ENCODE results near the gene COG3.

COG3 gene

DNA sequence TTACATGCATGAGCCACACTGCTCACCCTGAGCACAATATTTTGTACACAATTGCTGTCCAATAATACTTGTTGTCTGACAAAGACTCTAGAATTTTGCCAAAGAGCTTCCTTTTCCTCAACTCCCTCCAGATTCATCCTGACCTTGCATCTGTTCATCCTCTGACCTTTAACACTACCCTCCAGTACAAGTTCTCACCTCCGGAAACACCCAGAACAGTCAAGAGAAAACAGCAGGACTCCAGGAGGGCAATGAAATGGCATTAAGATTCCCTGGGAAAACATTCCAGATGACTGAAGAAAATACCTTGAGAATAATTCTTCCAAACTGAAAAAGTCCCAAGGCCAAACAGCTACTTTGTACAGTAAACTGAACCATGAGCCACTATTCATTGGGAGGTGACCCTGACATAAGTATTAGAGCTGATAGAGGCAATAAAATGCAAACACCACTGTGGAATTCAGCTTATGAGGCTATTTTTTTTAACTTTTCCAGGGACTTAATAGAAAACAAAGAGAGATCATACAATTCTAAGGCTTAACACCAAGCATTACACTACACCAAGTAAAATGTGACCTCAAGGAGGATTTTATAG is 15.7 kb upstream of the COG3 start:
- Histone ChIP-seq H3K27ac (no peak overlapping the region), H3K9me3 (no peaks in the 10 kb centered on the region), H3K4me3 (ENCODE audit: low read depth in 1 of 2, low read length in 1 of 2) (no peak overlapping the region), H3K27me3 (no peaks in the 10 kb centered on the region), H3K4me1 (ENCODE audit: control insufficient read depth in 1 of 2, insufficient read depth in 1 of 2, low read depth in 1 of 2, low read length in 1 of 2) (no peaks in the 10 kb centered on the region), H3K36me3 (no peaks in the 10 kb centered on the region)
- TF ChIP-seq, protein P1, sequence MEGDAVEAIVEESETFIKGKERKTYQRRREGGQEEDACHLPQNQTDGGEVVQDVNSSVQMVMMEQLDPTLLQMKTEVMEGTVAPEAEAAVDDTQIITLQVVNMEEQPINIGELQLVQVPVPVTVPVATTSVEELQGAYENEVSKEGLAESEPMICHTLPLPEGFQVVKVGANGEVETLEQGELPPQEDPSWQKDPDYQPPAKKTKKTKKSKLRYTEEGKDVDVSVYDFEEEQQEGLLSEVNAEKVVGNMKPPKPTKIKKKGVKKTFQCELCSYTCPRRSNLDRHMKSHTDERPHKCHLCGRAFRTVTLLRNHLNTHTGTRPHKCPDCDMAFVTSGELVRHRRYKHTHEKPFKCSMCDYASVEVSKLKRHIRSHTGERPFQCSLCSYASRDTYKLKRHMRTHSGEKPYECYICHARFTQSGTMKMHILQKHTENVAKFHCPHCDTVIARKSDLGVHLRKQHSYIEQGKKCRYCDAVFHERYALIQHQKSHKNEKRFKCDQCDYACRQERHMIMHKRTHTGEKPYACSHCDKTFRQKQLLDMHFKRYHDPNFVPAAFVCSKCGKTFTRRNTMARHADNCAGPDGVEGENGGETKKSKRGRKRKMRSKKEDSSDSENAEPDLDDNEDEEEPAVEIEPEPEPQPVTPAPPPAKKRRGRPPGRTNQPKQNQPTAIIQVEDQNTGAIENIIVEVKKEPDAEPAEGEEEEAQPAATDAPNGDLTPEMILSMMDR (IDR thresholded peaks at IDR 0.05) = no peak

DNA sequence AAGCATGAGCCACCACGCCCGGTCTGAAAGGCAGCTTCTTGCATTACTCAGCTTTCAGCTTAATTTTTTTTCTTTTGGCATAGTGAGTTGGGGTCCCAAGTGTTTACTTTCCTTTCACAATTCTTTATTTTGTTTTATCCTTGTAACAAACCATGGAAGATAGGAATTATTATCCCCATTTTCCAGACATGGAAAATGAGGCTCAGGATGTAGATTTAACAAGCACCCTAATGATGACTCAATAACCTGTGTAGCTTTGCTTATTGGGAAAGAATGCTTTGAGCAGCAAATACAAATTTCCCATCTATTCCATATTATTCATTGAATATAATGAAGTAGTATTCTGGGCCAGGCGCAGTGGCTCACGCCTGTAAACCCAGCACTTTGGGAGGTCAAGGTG is 13.5 kb upstream of the COG3 start:
- Histone ChIP-seq H3K27me3 (no peaks in the 10 kb centered on the region), H3K27ac (no peak overlapping the region), H3K36me3 (no peaks in the 10 kb centered on the region), H3K4me1 (ENCODE audit: control insufficient read depth in 1 of 2, insufficient read depth in 1 of 2, low read depth in 1 of 2, low read length in 1 of 2) (no peaks in the 10 kb centered on the region), H3K9me3 (no peaks in the 10 kb centered on the region), H3K4me3 (ENCODE audit: low read depth in 1 of 2, low read length in 1 of 2) (no peak overlapping the region)
- TF ChIP-seq, protein P1 (IDR thresholded peaks at IDR 0.05) = no peak

DNA sequence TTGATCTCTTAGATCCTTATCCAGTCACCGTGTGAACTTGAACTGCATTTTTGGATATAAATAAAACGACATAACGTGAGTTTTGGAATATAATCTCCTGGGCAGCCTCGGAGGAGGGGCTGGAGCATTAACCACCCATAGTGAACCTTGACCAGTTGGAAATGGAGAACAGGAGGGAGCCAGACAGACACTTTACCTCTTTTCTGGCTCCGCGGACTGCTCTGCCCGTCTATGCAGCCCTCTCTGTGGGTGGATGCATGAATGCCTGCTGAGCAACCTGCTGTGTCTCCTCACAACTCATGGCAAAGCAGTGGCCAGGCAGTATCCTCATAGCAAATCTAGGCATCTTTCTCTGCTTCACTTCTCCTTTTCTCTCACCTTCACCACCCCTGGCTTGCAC is 10.5 kb upstream of the COG3 start:
- Histone ChIP-seq H3K9me3 (no peaks in the 10 kb centered on the region), H3K4me3 (ENCODE audit: low read depth in 1 of 2, low read length in 1 of 2) (no peak overlapping the region), H3K27ac (no peak overlapping the region), H3K4me1 (ENCODE audit: control insufficient read depth in 1 of 2, insufficient read depth in 1 of 2, low read depth in 1 of 2, low read length in 1 of 2) (no peaks in the 10 kb centered on the region), H3K27me3 (no peaks in the 10 kb centered on the region), H3K36me3 (no peaks in the 10 kb centered on the region)
- TF ChIP-seq, protein P1 (IDR thresholded peaks at IDR 0.05) = no peak

DNA sequence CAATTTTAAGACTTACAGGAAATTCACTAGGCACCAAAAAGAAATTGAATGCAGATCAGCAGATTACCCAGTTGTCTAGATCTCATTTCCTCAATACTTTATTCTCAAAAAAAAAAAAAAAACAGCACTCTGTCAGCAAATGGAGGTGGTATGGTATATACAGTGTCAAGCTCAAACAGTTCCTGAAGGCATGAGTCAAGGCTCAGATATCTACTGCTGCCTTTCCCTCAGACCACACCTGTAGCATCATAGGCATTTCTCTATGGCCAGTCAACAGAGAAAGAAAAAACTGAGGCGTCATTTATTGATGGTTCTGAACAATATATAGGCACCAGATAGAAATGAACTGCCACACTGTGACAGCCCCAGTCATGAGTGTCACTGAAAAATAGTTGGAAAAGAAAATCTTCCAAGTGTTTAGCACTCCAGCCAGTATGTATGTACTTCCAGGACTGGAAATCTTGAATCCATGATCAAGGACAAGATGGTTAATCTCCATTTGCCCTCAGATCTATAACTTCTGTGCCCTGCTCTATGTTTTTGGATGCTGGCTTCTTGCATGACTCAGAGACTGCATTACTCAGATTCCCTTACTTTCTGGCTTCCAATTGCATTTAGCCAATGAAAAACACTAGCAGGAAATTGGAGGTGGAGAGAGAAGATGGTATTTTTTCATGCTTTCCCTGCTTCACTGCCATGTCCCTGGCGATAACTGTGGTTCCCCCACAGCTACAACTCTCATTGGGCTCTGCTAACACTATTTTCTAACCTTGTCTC is 8.4 kb upstream of the COG3 start:
- no peak overlapping the region for H3K4me3 ChIP-seq (ENCODE audit: low read depth in 1 of 2, low read length in 1 of 2)
- no peaks in the 10 kb centered on the region for H3K9me3 ChIP-seq
- no peaks in the 10 kb centered on the region for H3K36me3 ChIP-seq
- TF ChIP-seq, protein P1 (IDR thresholded peaks at IDR 0.05) = no peak
- no peaks in the 10 kb centered on the region for H3K27me3 ChIP-seq
- H3K4me1 ChIP-seq (ENCODE audit: control insufficient read depth in 1 of 2, insufficient read depth in 1 of 2, low read depth in 1 of 2, low read length in 1 of 2) = no peaks in the 10 kb centered on the region
- no peak overlapping the region for H3K27ac ChIP-seq

DNA sequence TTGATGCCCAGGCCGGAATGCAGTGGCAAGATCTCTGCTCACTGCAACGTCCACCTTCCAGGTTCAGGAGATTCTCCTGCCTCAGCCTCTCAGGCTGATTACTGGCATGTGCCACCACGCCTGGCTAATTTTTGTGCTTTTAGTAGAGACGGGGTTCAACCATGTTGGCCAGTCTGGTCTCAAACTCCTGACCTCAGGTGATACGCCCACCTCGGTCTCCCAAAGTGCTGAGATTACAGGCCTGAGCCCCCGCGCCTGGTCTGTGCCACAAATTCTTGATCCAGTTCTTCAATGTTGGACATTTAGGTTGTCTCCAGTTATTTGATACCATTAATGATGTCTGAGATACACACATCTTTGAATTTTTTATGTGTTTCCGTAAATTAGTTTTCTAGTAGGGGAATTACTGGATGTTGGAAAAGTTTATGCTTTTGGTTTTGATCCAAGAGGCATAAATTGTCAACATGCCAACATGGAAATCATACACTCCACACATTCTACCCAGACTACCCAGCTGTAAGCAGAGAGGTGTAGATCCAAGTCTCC is 525 bp upstream of the COG3 start:
- peak overlapping the region; percentile 82 to 97 for H3K4me3 ChIP-seq (ENCODE audit: low read depth in 1 of 2, low read length in 1 of 2)
- no peaks in the 10 kb centered on the region for H3K36me3 ChIP-seq
- H3K9me3 ChIP-seq = no peaks in the 10 kb centered on the region
- H3K4me1 ChIP-seq (ENCODE audit: control insufficient read depth in 1 of 2, insufficient read depth in 1 of 2, low read depth in 1 of 2, low read length in 1 of 2) = peaks cover 15 to 37% of the 10 kb centered on the region in 2 experiments
- TF ChIP-seq, protein P1 (IDR thresholded peaks at IDR 0.05) = no peak
- no peaks in the 10 kb centered on the region for H3K27me3 ChIP-seq
- peak overlapping the region; percentile 91 for H3K27ac ChIP-seq
